GM19043 (cell line): Measurements from ENCODE around the gene HMG20B.

Experiments
- ATAC-seq: cut with Tn5 transposase; IDR thresholded peaks from one replicate; pipeline ENCODE4 v1.9.1; 2021; ENCODE audit warnings: low read depth; ENCODE audit not compliant: unreplicated experiment

The HMG20B gene

DNA sequence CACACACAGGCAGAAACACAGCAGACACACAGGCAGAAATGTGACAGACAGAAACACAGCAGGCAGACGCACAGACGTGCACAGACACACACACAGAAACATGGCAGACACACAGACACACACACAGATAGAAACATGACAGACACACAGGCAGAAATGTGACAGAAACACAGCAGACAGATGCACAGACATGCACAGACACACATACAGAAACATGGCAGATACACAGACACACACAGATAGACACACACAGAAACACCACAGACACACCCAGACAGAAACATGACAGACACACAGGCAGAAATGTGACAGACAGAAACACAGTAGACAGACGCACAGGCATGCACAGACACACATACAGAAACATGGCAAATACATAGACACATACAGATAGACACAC lies 32.6 kb downstream of the HMG20B start:
- no peak for ATAC-seq

DNA sequence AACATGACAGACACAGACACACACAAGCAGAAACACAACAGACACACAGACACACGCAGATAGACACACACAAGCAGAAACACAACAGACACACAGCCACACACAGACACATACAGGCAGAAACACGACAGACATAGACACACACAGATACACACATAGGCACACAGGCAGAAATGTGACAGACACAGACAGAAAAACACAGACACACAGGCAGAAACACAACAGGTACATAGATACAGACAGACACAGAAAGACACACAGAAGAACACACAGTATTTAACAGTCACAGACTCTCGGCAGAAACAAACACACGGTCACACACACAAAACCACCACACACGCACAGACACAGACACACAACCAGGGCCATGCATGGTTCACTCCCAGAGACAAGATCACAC lies 33.0 kb downstream of the HMG20B start:
- no peak for ATAC-seq

DNA sequence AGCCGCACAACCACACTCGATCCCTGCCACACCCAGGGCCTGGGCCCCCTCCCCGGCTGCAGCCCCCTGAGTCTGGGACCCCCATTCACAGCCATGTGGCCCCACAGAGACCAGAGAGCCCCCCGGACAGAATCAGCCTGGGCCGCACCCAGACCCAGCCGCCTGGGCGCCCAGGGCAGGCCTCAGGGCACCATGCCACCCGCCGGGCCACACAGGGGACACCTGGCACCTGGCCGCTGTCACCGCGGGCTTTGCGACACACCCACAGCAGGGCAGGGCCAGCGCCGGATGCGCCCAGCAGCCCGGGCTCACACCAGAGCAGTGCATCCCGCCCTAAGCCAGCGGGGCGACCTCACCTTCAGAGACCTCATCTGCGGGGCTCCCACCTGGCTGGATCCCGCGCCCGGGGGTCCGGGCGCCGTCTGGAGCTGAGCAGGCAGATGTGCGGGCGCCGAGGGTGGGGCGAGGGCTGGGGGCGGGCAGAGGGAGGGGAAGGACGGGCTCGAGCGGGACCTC lies 33.5 kb downstream of the HMG20B start:
- ATAC-seq: no peak

DNA sequence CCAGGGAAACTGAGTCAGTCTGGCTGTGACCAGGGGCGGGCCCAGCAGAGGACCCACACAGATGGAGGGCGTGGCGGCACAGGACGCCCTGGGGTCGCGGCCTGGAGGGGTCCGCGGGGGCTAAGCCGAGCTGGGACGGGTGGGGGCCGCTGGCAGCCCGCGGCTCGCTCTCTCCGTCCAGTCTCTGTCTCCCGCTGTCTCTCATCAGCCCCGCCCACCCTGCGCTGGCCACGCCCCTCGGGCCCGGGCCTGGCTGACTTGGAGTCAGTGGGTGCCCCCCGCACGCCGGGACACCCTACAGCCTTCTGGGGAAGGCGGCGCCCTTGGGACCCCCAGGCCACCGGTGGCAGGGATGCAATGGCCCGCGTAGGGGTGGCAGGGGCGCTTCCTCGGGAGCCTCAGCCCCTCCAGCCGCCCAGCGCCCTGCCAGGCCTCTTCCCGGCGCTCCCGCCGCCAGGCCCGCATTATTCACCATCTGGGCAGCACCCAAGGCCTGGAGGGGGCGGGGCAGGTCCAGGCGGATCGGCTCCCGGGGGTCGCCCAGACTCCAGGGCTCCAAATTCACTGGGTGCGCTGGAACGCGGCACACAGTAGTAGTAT lies 34.0 kb downstream of the HMG20B start, which contains the start of gene TBXA2R:
TSS of gene TBXA2R (minus strand) at position 186 of the 600 bp plus-strand sequence. CDS start 6,241 bp downstream, outside the sequence.
- no peak for ATAC-seq

GRCh38 chr19:3607303-3608078 lies 34.7 kb downstream of the HMG20B start:
- ATAC-seq: no peak

DNA sequence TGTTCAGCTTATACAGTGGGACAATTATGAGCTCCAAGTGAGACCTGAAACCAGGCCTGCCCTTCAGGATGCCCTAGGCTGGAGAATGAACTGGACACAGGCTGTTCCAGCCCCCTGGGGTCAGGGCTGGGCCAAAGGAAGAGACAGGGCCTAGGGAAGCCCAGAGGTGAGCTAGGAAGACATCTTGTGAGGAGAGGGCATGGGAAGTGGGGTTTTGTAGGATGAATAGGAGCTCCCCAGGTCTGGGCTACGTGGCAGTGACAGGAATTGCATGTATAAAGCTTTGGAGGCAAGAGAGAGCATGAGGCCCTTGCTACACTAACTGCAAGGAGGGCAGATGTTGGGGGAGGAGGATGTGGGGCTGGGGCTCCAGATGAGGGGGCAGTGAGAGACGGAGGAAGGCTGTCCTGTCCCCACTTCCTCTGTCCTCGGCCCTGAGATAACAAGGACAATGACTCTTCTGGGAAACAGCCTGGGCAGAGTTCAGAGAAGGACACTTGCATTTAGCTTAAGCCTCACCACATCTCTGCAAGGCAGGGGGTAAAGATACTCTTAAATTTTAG lies 35.4 kb downstream of the HMG20B start:
- no peak for ATAC-seq

DNA sequence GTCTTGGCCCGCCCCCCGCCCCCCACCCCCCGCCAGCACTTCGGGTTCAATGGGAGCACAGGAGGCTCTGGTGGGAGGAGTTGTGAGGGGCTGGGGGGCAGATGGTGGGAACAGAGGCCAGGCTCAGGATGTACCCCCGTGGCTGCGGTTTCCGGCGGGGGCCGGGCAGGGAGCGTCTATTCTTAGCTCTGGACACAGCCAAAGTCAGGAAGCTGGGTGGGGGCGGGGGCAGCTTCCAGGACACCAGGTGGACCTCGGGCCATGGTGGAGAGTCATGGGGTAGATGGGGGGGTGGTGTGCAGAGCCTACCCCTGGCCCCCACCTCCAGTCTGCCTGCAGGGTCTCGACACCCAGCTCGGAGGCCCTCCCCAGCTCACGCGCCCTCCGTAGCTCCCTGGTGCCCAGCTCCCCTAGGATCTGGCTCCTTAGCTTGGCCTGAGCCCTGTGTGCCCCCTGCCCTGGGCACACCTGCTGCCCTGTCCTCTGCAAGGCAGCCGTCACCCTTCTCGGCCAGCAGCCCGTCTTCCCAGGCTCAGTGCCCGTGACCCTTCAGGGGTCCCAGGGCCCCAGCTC lies 36.1 kb downstream of the HMG20B start:
- no peak for ATAC-seq

DNA sequence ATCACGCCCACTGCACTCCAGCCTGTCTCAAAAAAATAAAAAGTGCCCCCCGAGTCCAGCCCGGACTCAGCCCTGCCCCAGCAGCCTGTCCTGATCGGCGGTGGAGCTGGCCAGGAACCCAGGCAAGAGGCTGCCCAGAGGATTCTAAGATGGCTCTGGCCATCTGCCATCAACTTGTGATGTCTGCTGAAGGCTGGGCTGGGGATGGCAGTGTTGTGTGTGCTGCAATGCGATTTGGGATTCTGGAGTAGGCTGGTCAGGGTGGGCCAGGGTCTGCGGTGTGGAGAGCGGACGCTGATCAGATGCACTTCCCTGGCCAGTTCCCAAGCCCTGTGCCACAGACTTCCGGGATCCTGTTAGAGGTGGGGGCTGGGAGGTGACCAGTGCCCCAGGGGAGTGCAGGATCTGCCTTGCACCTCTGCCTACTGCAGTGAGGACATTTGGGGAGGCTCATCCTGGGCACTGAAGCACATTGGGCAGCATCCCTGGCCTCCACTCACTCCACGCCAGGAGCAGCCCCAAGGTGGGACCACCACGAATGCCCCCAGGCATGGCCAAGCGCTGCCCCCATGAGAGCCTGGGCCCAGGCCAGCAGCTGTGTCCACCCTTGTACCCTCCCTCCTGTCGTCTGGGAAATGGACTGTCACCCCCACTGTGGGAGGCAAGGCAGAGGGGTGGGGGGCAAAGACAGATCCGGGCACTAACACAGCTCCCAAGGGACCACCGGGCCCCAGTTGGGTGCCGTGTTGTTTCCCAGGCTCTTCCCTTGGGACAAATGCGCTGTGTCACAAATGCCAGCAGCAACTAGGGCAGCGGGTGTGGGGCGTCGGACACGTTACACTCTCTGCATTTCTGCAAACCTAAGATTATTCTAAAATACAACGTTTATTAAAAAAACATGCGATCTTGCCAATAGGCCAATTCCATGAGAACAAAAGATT lies 37.3 kb downstream of the HMG20B start:
- ATAC-seq: no peak

GRCh38 chr19:3610745-3611717 lies 38.3 kb downstream of the HMG20B start:
- no peak for ATAC-seq

DNA sequence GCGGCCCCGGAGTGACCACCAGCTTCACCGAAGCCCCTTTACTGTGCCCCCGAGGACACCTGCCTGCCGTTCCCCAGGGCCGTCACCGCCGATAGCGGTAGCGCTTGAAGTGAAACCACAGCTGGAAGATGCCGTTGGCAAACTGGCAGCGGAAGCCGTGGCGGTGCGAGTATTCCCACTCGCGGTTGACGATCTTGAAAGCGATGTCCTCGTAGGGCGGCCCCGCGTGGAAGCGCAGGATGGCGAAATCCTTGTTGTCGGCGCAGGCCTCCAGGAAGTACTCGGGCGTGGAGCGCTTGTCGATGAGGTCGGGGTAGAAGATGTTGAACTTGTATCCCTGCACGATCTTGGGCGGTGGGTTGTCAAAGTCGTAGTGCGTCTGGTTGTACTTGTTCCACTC lies 39.1 kb downstream of the HMG20B start:
- ATAC-seq: no peak

DNA sequence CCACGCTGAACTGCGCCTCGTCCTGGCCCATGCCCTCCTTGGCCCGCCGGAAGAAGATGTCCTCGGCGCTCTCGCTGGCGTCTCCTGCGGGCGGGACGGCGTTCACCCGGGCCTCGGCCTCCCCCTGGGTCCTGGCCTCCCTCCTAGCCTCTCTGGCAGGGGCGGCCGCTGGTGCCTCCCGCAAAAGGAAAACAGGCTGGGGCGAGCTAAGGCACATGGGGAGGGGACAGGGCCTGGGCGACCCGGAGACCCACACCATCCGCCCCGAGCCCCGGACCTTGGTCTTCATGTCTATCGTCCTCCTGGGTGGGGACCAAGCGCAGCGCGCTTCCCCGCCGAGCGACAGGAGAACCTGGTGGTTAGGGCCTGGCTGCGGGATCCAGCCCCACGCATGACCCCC lies 39.6 kb downstream of the HMG20B start:
- ATAC-seq: no peak

DNA sequence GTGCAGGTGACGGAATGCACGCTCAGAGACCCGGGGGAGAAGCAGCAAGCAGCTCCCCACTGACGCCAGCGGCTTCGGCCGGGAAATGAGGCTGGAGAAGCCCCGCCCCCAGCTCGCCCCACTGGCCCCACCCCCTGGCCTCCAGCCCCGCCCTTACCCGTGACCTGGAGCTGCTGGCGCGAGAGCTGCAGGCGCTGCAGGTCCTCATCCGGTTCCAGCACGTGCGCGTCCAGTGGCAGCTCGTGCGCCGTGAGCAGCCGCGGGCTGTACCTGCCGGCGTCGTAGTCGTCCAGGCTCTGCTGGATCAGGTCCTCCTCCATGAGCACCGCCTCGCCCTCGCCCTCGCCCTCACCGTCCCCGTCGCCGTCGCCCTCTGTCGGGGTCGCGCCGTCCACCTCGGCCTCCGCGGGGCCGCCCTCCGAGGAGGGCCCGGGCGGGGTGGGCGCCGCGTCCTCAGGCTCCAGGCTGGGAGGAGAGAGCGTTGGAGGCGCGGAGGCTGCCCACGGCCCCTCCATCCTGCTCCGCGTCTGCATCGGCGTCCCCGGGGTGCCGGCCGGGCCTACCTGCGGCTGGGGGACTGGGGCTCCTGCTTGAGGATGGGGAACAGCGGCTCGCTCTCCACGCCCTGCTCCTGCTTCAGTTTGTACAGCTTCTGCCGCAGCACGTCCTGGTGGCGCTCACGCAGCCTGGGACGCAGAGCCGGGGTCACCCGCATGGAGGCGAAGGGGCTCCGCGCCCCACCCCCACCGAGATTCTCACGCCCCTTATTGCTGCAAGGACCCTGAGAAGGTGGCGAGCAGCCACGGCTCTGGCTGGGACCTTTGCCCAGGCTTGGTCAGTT lies 40.4 kb downstream of the HMG20B start:
- ATAC-seq: no peak

DNA sequence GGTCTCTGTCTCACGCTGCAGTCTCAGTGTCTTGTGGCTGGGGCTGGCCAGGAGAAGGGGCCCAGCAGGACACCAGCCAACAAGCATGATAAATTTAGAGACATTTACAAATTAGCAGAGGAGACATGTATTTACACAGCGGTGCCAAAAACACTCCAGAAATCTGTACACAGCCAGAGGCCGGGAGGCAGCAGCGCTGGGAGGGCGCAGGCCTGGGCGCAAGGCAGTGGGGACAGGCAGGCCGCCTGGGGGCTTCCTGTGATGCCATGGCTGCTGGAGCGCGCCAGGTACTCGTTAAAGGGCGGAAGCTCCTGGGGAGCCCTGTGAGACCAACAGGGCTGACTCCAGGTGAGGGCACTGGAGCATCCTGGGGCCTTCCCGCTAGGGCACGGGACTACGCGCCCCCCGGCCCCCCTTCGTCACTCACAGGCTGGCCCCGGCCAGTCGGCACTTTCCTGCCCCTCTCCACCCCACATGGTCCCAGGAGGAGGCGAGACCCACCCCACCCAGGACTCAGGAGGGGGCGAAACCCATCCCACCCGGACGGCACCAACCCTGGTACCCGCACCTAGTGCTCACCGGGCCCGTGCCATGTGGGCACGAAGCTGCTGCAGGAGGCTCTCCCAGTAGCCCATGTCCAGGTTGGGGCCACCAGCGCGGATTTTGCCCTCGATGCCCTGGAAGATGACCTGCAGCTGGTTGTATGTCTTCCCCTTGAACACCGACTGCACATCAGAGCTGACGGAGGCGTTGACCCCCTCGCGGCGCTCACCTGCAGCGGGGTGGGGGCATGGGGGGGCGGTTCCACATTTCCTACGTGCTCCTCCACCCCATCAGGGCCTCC lies 41.3 kb downstream of the HMG20B start:
- ATAC-seq: no peak

- no peak for ATAC-seq
These were observed 42.2 kb downstream of the HMG20B start for GRCh38 chr19:3614858-3615505.

GRCh38 chr19:3615524-3616135 lies 42.9 kb downstream of the HMG20B start:
- no peak for ATAC-seq

DNA sequence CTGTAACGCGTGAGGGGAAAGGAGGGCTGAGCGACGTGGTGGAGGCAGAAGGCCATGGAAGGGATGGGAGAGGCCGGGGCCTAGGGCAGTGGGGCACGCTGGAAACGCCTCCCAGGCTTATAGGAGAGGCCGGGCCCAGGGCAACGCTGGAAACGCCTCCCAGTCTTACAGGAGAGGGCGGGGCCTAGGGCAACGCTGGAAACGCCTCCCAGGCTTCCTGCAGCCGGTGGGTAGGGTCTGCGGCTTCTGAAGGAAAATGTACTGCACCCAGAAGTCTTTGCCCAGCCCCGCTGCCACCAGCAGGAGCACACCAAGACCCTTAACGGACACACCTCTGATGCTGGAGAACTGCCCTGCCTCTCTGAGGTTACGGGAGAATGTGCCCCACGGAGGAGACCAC lies 44.7 kb downstream of the HMG20B start:
- ATAC-seq: no peak
